Esophagus squamous epithelium (tissue), 5 donors: ENCODE measurements around the gene PCDH19. TPM values are rescaled to one million over a fixed set of nuclear protein-coding genes. Genes with fewer than 3 reads are reported as not detected.
A peak's percentile ranks its signal among the peaks of the same experiment; 100 is the strongest.

ENCODE experiments used
- DNase-seq: peaks from one replicate; lab custom pipeline; 2025; lab: John Stamatoyannopoulos, UW
- H3K27ac ChIP-seq, 4 donors: fragments of 200-600 bp; sonication (generic); one replicate each; pipeline ENCODE4 v1.5.1; 2016 to 2019; ENCODE audit warnings: mild to moderate bottlenecking in 1 of 4
- H3K27me3 ChIP-seq, 4 donors: fragments of 200-600 bp; sonication (generic); 1 replicate in 3 of 4; 2 replicates in 1 of 4; pipeline versions ENCODE4 v1.5.1 to v1.6.0; 2017 to 2021; ENCODE audit warnings: antibody characterized with exemption in 1 of 4
- H3K36me3 ChIP-seq, 3 donors: fragments of 200-600 bp; sonication (generic); one replicate each; pipeline ENCODE4 v1.5.1; 2016 to 2019
- H3K4me1 ChIP-seq, 3 donors: fragments of 200-600 bp; sonication (generic); one replicate each; pipeline ENCODE4 v1.5.1; 2017 to 2019
- H3K4me3 ChIP-seq, 4 donors: fragments of 200-600 bp; sonication (generic); 1 replicate in 3 of 4; 2 replicates in 1 of 4; pipeline ENCODE4 v1.5.1; 2016 to 2019; ENCODE audit warnings: mild to moderate bottlenecking in 2 of 4, moderate library complexity in 1 of 4
- H3K9me3 ChIP-seq, 3 donors: fragments of 200-600 bp; sonication (generic); one replicate each; pipeline ENCODE4 v1.5.1; 2016 to 2019
- POLR2A ChIP-seq, 4 donors: fragments of 450-650 bp; IDR thresholded peaks; one replicate each; pipeline ENCODE4 v1.6.1; 2017; ENCODE audit warnings: antibody characterized with exemption in 4 of 4, mild to moderate bottlenecking in 4 of 4, moderate library complexity in 3 of 4
- WGBS, 2 donors: methylation state at CpG; one replicate each; pipeline ENCODE4 v1.1.5; 2018; 5-methylcytosine and 5-hydroxymethylcytosine counted together
- intact Hi-C: fragments of 100-400 bp; cut with DNase I; formaldehyde crosslinking; loops from one replicate; pipeline ENCODE4 v1.15.0; 2022
- total RNA-seq, 4 donors: library from RNA; depleted of rRNA; stranded (reverse); fragments of >200 nt; gene quantifications; one replicate each; pipeline ENCODE4 v1.1.0, GENCODE V29; 2016
- TF ChIP-seq, protein P1 (sequence below), 6 experiments: fragments of 450-650 bp in 4 of 6; fragments of 200-600 bp in 2 of 6; sonication (generic) in 2 of 6; IDR thresholded peaks; one replicate each; pipeline ENCODE4 v1.5.1; 2016 to 2019; ENCODE audit warnings: antibody characterized with exemption in 6 of 6, mild to moderate bottlenecking in 4 of 6, moderate library complexity in 4 of 6
- donor health status: DM: yes; HTN: yes; CAD: no.

The PCDH19 gene
- total RNA-seq, 4 donors from 2014 or later = 0.08 to 0.76 (median 0.41) TPM

DNA sequence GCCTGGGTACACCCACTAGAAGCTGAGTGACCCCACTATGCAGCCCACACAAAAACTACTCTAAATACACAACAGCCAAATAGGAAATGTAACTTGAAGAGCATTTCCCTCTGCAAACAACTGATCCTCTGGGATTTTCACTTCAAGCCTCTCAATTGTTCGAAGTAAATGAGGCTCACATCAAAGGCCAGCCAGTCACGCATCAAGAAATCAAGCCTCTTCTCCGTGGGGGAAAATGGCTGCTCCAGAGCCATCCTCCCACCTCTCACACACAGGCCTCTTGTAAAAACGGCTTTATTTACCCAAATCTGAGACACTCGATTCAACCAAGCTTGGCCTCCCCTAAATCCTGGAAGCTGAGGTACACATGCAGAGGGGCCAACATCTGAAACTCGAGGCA, 14.3 kb downstream of the PCDH19 start:
- H3K27me3 ChIP-seq = no peaks in the 10 kb centered on the region
- 29% methylated on average over 6 of the region's 6 CpGs; no CpG with 5 or more reads in 1 of the 2 donors for WGBS, 2 donors
- H3K9me3 ChIP-seq = no peaks in the 10 kb centered on the region
- no peak overlapping the region for H3K27ac ChIP-seq
- intact Hi-C loops = no loop called here
- no peak overlapping the region for H3K4me3 ChIP-seq
- DNase-seq = no peak
- TF ChIP-seq POLR2A (IDR thresholded peaks at IDR 0.05) = no peak
- TF ChIP-seq, protein P1, sequence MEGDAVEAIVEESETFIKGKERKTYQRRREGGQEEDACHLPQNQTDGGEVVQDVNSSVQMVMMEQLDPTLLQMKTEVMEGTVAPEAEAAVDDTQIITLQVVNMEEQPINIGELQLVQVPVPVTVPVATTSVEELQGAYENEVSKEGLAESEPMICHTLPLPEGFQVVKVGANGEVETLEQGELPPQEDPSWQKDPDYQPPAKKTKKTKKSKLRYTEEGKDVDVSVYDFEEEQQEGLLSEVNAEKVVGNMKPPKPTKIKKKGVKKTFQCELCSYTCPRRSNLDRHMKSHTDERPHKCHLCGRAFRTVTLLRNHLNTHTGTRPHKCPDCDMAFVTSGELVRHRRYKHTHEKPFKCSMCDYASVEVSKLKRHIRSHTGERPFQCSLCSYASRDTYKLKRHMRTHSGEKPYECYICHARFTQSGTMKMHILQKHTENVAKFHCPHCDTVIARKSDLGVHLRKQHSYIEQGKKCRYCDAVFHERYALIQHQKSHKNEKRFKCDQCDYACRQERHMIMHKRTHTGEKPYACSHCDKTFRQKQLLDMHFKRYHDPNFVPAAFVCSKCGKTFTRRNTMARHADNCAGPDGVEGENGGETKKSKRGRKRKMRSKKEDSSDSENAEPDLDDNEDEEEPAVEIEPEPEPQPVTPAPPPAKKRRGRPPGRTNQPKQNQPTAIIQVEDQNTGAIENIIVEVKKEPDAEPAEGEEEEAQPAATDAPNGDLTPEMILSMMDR (IDR thresholded peaks at IDR 0.05) = no peak
- H3K4me1 ChIP-seq = no peaks in the 10 kb centered on the region
- no peaks in the 10 kb centered on the region for H3K36me3 ChIP-seq

DNA sequence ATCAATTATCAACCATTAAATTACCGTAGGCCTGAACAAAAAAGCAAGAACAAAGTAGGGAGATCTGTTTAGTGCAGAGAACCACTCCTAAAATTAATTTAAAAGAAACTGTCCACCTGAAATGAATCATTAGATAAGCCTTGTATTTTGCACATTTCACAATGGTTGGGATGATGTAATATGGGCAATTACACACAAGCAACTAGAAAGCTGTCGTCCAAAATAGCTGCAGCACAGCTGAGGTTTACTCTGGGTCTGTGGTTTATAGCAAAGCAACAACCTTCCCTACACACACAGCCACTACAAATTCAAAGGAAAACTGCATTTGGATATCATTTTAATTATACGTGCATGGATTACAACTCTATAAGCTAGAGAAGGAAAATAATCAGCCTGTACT, 28.5 kb downstream of the PCDH19 start:
- H3K36me3 ChIP-seq = no peaks in the 10 kb centered on the region
- no peak overlapping the region for H3K4me3 ChIP-seq
- H3K9me3 ChIP-seq = no peaks in the 10 kb centered on the region
- peaks cover 0 to 7% (median 0%) of the 10 kb centered on the region in 3 donors for H3K4me1 ChIP-seq
- intact Hi-C loops = no loop called here
- TF ChIP-seq POLR2A (IDR thresholded peaks at IDR 0.05) = no peak
- TF ChIP-seq, protein P1 (IDR thresholded peaks at IDR 0.05) = no peak
- WGBS, 2 donors = 43 to 76% methylated on average over 3 of the region's 3 CpGs
- H3K27ac ChIP-seq = no peak overlapping the region
- no peaks in the 10 kb centered on the region for H3K27me3 ChIP-seq
- DNase-seq = no peak

DNA sequence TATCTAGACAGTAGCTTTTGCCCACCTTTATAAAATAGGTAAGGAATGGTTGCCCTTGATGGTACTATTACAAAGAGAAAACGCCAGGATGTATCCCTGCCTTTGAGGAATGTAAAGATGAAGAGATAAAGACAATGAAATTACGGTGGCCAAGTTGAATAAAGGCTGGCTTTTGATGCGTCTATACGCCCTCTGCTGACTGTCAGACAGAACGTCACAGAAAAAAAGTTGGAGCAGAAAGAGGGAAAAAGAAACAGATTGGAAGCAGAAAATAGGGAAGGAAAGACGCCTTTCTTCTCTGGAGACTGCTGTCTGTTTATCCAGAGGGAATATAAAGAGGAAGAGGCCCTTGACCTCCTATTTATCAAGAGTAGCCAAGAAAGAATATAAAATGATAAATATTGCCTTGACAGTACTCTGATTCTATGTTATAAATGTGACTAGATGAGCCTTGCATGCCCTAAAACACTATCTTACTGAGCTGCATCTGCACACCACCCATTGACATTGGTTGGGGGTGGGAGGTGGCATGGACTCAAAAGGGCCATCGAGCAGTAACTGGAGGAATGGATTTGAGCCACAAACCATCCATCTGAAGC, 30.6 kb downstream of the PCDH19 start:
- H3K4me1 ChIP-seq = peaks cover 0 to 15% (median 0%) of the 10 kb centered on the region in 3 donors
- TF ChIP-seq, protein P1 (IDR thresholded peaks at IDR 0.05) = peak in 5 of 6 experiments; percentile 21 to 53 (median 29)
- TF ChIP-seq POLR2A (IDR thresholded peaks at IDR 0.05) = no peak
- WGBS, 2 donors = 4 to 13% methylated on average over 7 of the region's 7 CpGs

DNA sequence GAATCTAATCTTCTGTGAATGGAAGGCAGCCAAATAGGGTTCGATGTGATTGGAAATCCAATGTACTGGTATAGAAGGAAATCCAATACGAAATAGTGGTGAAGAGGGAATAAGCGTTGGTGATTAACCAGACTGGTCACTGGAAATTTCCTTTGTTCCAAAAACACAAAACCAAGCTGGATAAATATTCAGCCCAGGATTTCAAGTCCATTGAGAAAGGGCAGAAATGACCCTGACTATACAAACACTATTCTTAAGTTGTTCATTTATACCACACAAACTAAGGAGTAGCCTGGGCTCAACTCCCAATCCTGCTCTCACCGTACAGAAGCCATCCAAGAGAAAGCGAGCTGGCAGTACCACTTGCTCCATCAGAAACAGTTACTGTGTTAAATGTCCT, 32.2 kb downstream of the PCDH19 start:
- no peaks in the 10 kb centered on the region for H3K36me3 ChIP-seq
- H3K27me3 ChIP-seq = no peaks in the 10 kb centered on the region
- DNase-seq = no peak
- H3K4me3 ChIP-seq = no peak overlapping the region
- 87 to 88% methylated on average over 4 to 5 of the region's 5 CpGs for WGBS, 2 donors
- no peak for TF ChIP-seq POLR2A (IDR thresholded peaks at IDR 0.05)
- TF ChIP-seq, protein P1 (IDR thresholded peaks at IDR 0.05) = no peak
- H3K9me3 ChIP-seq = no peaks in the 10 kb centered on the region
- H3K4me1 ChIP-seq = peaks cover 0 to 15% (median 0%) of the 10 kb centered on the region in 3 donors
- intact Hi-C loops = no loop called here
- no peak overlapping the region for H3K27ac ChIP-seq

More for the DNA sequence above, 30.6 kb downstream of the PCDH19 start:
- DNase-seq = no peak
- no peaks in the 10 kb centered on the region for H3K36me3 ChIP-seq
- intact Hi-C loops = no loop called here
- no peaks in the 10 kb centered on the region for H3K9me3 ChIP-seq
- no peak overlapping the region for H3K4me3 ChIP-seq
- H3K27me3 ChIP-seq = no peaks in the 10 kb centered on the region
- H3K27ac ChIP-seq = no peak overlapping the region

DNA sequence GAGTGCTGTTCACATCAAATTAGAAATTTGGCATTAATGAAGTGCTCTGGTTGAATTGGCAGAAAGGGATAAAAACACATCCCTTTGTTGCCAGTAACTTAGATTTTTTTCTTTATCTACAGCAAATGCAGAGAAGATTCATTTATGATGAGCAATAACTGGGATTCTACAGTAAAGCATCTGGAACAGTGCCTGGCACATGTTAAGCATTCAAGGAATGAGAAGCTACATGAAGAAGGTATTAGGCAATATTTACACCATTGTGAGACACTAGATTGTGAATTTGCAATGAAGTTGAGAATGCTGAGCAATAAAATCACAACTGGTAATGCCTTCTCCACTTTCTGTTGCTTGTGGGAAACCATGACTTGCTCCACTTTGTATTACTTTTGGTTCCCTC, 33.5 kb downstream of the PCDH19 start:
- Histone ChIP-seq H3K4me3 (no peak overlapping the region), H3K4me1 (peaks cover 0 to 15% (median 0%) of the 10 kb centered on the region in 3 donors), H3K36me3 (no peaks in the 10 kb centered on the region), H3K27ac (no peak overlapping the region), H3K9me3 (no peaks in the 10 kb centered on the region), H3K27me3 (no peaks in the 10 kb centered on the region)
- TF ChIP-seq, protein P1 (IDR thresholded peaks at IDR 0.05) = no peak
- TF ChIP-seq POLR2A (IDR thresholded peaks at IDR 0.05) = no peak
- intact Hi-C loops = no loop called here
- DNase-seq = no peak
